ENCODE measurements around the gene ZNF138. TPM values are rescaled to one million over a fixed set of nuclear protein-coding genes. Genes with fewer than 3 reads are reported as not detected.

Gene ZNF138
- total RNA-seq = 10 to 100 TPM; 13.1 to 19.1 TPM
- polyA plus RNA-seq (ENCODE audit: insufficient read depth, low read depth, low replicate concordance) = 3.9 TPM
- long read RNA-seq, donor 1, transcript ZNF138-203 (2 exons, 2,308 nt) = major isoform, 5 of 6 reads
- long read RNA-seq, donor 1, partial matches to known transcripts = 0 of 6 reads
- long read RNA-seq, donor 1, other reads (novel, unspliced or antisense) = 0 of 6 reads
- long read RNA-seq, donor 2, partial matches to known transcripts = 0 of 9 reads
- long read RNA-seq, donor 2, other reads (novel, unspliced or antisense) = 0 of 9 reads

- H3K27ac ChIP-seq = peak within 1 kb of the TSS; percentile 85 to 87
- intact Hi-C loops (cut with DNase I; ENCODE audit: low total_unique reads) = no loop called here
- H3K9me3 ChIP-seq = no peaks in the 10 kb centered on the region
- no peak for TF ChIP-seq POLR2A (IDR thresholded peaks at IDR 0.05)
- TF ChIP-seq CTCF (IDR thresholded peaks at IDR 0.05) = peak in 2 of 3 experiments; percentile 2 to 9
- peaks cover 4% of the 10 kb centered on the region for H3K4me1 ChIP-seq
- peak; percentile 99 for DNase-seq
- H3K4me3 ChIP-seq = peak within 1 kb of the TSS; percentile 69 to 89
- no peaks in the 10 kb centered on the region for H3K27me3 ChIP-seq
- 0 to 1% methylated on average over 26 to 28 of the region's 32 CpGs for WGBS, 2 donors
- H3K36me3 ChIP-seq (ENCODE audit: low read depth, missing control alignments) = no peaks in the 10 kb centered on the region
Measured at GRCh38 chr7:64794171-64794844, at the start of gene ZNF138. ZNF138 (plus strand) TSS chr7:64794428; CDS start chr7:64794569, 141 bp downstream.

DNA sequence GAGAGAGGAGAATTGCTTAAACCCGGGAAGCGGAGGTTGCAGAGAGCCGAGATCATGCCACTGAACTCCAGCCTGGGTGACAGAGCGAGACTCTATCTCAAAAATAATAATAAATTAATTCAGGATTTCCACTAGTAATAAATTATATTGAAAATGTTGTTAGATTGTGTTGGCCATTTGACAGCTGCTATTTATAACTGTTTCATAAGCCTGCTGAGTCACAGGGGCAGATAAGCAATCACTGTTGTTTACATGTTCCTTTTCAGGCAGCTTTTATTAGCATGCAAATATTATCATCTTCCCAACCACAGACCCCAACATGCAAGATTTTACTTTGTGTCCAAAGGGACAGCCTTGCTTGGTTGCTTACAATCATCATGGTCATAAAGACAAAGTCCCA, 49.5 kb upstream of the ZNF138 start:
- intact Hi-C loops (cut with DNase I; ENCODE audit: low total_unique reads) = no loop called here
- Histone ChIP-seq H3K4me3 (no peak overlapping the region), H3K27me3 (no peaks in the 10 kb centered on the region), H3K4me1 (no peaks in the 10 kb centered on the region), H3K36me3 (ENCODE audit: low read depth, missing control alignments) (no peaks in the 10 kb centered on the region), H3K9me3 (no peaks in the 10 kb centered on the region), H3K27ac (no peak overlapping the region)
- 83 to 94% methylated on average over 4 of the region's 4 CpGs for WGBS, 2 donors
- DNase-seq = no peak
- TF ChIP-seq POLR2A (IDR thresholded peaks at IDR 0.05) = no peak
- no peak for TF ChIP-seq CTCF (IDR thresholded peaks at IDR 0.05)

GRCh38 chr7:64747802-64748201, 46.4 kb upstream of the ZNF138 start:
- no peaks in the 10 kb centered on the region for H3K9me3 ChIP-seq
- TF ChIP-seq POLR2A (IDR thresholded peaks at IDR 0.05) = no peak
- TF ChIP-seq CTCF (IDR thresholded peaks at IDR 0.05) = no peak
- H3K4me1 ChIP-seq = no peaks in the 10 kb centered on the region
- H3K36me3 ChIP-seq (ENCODE audit: low read depth, missing control alignments) = no peaks in the 10 kb centered on the region
- intact Hi-C loops (cut with DNase I; ENCODE audit: low total_unique reads) = no loop called here
- DNase-seq = no peak
- no peak overlapping the region for H3K27ac ChIP-seq
- no peak overlapping the region for H3K4me3 ChIP-seq
- no peaks in the 10 kb centered on the region for H3K27me3 ChIP-seq

DNA sequence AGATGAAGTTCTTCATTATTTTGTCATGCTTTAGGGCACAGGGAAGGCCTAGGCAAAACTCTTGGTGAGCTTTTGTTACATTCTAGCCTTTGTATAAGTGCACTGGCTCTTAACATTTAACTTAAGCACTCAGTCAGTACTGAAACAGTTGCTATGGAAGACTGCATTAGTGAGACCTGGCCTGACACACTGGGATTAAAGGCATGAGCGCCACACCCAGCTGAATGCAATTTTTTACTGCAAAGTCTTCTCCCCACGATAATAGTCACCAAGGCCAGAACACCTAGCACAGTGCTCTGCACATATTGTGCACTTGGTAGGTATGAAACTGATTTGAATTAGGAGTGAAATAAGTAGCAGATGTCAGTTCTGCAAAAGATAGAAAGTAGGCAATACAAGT, 41.2 kb upstream of the ZNF138 start:
- TF ChIP-seq CTCF (IDR thresholded peaks at IDR 0.05) = no peak
- TF ChIP-seq POLR2A (IDR thresholded peaks at IDR 0.05) = no peak
- intact Hi-C loops (cut with DNase I; ENCODE audit: low total_unique reads) = no loop called here
- 77 to 90% methylated on average over 2 of the region's 2 CpGs for WGBS, 2 donors
- Histone ChIP-seq H3K4me1 (no peaks in the 10 kb centered on the region), H3K9me3 (no peaks in the 10 kb centered on the region), H3K36me3 (ENCODE audit: low read depth, missing control alignments) (no peaks in the 10 kb centered on the region), H3K27me3 (no peaks in the 10 kb centered on the region), H3K4me3 (no peak overlapping the region), H3K27ac (no peak overlapping the region)
- DNase-seq = no peak

Data from testis (tissue), 5 donors.